Caki2 (cell line): Measurements from ENCODE around the gene CARHSP1. TPM values are rescaled to one million over a fixed set of nuclear protein-coding genes. Genes with fewer than 3 reads are reported as not detected.

Source experiments
- DNase-seq: peaks from one replicate; pipeline ENCODE4 v3.0.0-alpha.2; 2015; ENCODE audit warnings: low read depth
- in situ Hi-C: cut with HindIII; loops from 2 replicates; pipeline ENCODE4 v1.10.0; 2016; ENCODE audit warnings: low sequenced_read_pairs, low pct_unique_long_range_greater_than_20kb, mixed read lengths
- total RNA-seq: library from RNA; depleted of rRNA; stranded (reverse); fragments of >200 nt; shearing (Covaris generic); gene quantifications from 2 replicates; pipeline ENCODE4 v1.2.3, GENCODE V29; 2014; ENCODE audit warnings: low replicate concordance

CARHSP1 gene
- total RNA-seq, 1 experiment from 2014 or later = 367 TPM

- DNase-seq = no peak
- in situ Hi-C loops = no loop called here
These were observed 26.0 kb upstream of the CARHSP1 start for GRCh38 chr16:8894736-8895334.

- DNase-seq = no peak
These were observed 25.3 kb upstream of the CARHSP1 start for GRCh38 chr16:8893976-8894690.

GRCh38 chr16:8893426-8893825, 24.6 kb upstream of the CARHSP1 start:
- no peak for DNase-seq
- in situ Hi-C loops = no loop called here

More at GRCh38 chr16:8893976-8894690, 25.3 kb upstream of the CARHSP1 start:
- in situ Hi-C loops = no loop called here

- no peak for DNase-seq
- in situ Hi-C loops = no loop called here
These were observed 23.3 kb upstream of the CARHSP1 start for GRCh38 chr16:8892101-8892575.

GRCh38 chr16:8890549-8890921, 21.7 kb upstream of the CARHSP1 start:
- DNase-seq = no peak
- in situ Hi-C loops = no loop called here

- no peak for DNase-seq
- in situ Hi-C loops = no loop called here
These were observed 21.2 kb upstream of the CARHSP1 start for GRCh38 chr16:8889893-8890548.

- no peak for DNase-seq
- in situ Hi-C loops = no loop called here
These were observed 20.4 kb upstream of the CARHSP1 start for GRCh38 chr16:8888951-8889892.

GRCh38 chr16:8887952-8888560, 19.2 kb upstream of the CARHSP1 start:
- in situ Hi-C loops = no loop called here

GRCh38 chr16:8887431-8887765, 18.6 kb upstream of the CARHSP1 start:
- in situ Hi-C loops = no loop called here
- no peak for DNase-seq

More at GRCh38 chr16:8887952-8888560, 19.2 kb upstream of the CARHSP1 start:
- peak; percentile 46 for DNase-seq

- in situ Hi-C loops = no loop called here
These were observed 18.0 kb upstream of the CARHSP1 start for GRCh38 chr16:8886593-8887430.

GRCh38 chr16:8885674-8886592, 17.1 kb upstream of the CARHSP1 start:
- in situ Hi-C loops = no loop called here
- no peak for DNase-seq

More at GRCh38 chr16:8886593-8887430, 18.0 kb upstream of the CARHSP1 start:
- DNase-seq = no peak

- in situ Hi-C loops = no loop called here
- no peak for DNase-seq
These were observed 14.0 kb upstream of the CARHSP1 start for GRCh38 chr16:8882725-8883377.

- in situ Hi-C loops = no loop called here
- no peak for DNase-seq
These were observed 13.3 kb upstream of the CARHSP1 start, which contains the start of gene LITAFD for GRCh38 chr16:8882041-8882617. LITAFD (plus strand) TSS chr16:8882351; CDS start chr16:8884356, 2,005 bp downstream.

GRCh38 chr16:8880839-8881510, 12.2 kb upstream of the CARHSP1 start:
- DNase-seq = no peak
- in situ Hi-C loops = no loop called here

- in situ Hi-C loops = no loop called here
- DNase-seq = no peak
These were observed 9.7 kb upstream of the CARHSP1 start for GRCh38 chr16:8878523-8878911.
